Esophagus squamous epithelium (tissue), 5 donors: ENCODE measurements around the gene CDH13. TPM values are rescaled to one million over a fixed set of nuclear protein-coding genes. Genes with fewer than 3 reads are reported as not detected.

Experiments used
- DNase-seq: peaks from one replicate; lab custom pipeline; 2025; lab: John Stamatoyannopoulos, UW
- H3K27ac ChIP-seq, 4 donors: fragments of 200-600 bp; sonication (generic); one replicate each; pipeline ENCODE4 v1.5.1; 2016 to 2019; ENCODE audit warnings: mild to moderate bottlenecking in 1 of 4
- H3K27me3 ChIP-seq, 4 donors: fragments of 200-600 bp; sonication (generic); 1 replicate in 3 of 4; 2 replicates in 1 of 4; pipeline versions ENCODE4 v1.5.1 to v1.6.0; 2017 to 2021; ENCODE audit warnings: antibody characterized with exemption in 1 of 4
- H3K36me3 ChIP-seq, 3 donors: fragments of 200-600 bp; sonication (generic); one replicate each; pipeline ENCODE4 v1.5.1; 2016 to 2019
- H3K4me1 ChIP-seq, 3 donors: fragments of 200-600 bp; sonication (generic); one replicate each; pipeline ENCODE4 v1.5.1; 2017 to 2019
- H3K4me3 ChIP-seq, 4 donors: fragments of 200-600 bp; sonication (generic); 1 replicate in 3 of 4; 2 replicates in 1 of 4; pipeline ENCODE4 v1.5.1; 2016 to 2019; ENCODE audit warnings: mild to moderate bottlenecking in 2 of 4, moderate library complexity in 1 of 4
- H3K9me3 ChIP-seq, 3 donors: fragments of 200-600 bp; sonication (generic); one replicate each; pipeline ENCODE4 v1.5.1; 2016 to 2019
- POLR2A ChIP-seq, 4 donors: fragments of 450-650 bp; IDR thresholded peaks; one replicate each; pipeline ENCODE4 v1.6.1; 2017; ENCODE audit warnings: antibody characterized with exemption in 4 of 4, mild to moderate bottlenecking in 4 of 4, moderate library complexity in 3 of 4
- WGBS, 2 donors: methylation state at CpG; one replicate each; pipeline ENCODE4 v1.1.5; 2018; 5-methylcytosine and 5-hydroxymethylcytosine counted together
- intact Hi-C: fragments of 100-400 bp; cut with DNase I; formaldehyde crosslinking; loops from one replicate; pipeline ENCODE4 v1.15.0; 2022
- total RNA-seq, 4 donors: library from RNA; depleted of rRNA; stranded (reverse); fragments of >200 nt; gene quantifications; one replicate each; pipeline ENCODE4 v1.1.0, GENCODE V29; 2016
- TF ChIP-seq, protein P1 (sequence below), 6 experiments: fragments of 450-650 bp in 4 of 6; fragments of 200-600 bp in 2 of 6; sonication (generic) in 2 of 6; IDR thresholded peaks; one replicate each; pipeline ENCODE4 v1.5.1; 2016 to 2019; ENCODE audit warnings: antibody characterized with exemption in 6 of 6, mild to moderate bottlenecking in 4 of 6, moderate library complexity in 4 of 6
- donor health status: DM: yes; HTN: yes; CAD: no.

CDH13 gene
- total RNA-seq, 4 donors from 2014 or later, result 6.9 to 31.9 (median 21.1) TPM

DNA sequence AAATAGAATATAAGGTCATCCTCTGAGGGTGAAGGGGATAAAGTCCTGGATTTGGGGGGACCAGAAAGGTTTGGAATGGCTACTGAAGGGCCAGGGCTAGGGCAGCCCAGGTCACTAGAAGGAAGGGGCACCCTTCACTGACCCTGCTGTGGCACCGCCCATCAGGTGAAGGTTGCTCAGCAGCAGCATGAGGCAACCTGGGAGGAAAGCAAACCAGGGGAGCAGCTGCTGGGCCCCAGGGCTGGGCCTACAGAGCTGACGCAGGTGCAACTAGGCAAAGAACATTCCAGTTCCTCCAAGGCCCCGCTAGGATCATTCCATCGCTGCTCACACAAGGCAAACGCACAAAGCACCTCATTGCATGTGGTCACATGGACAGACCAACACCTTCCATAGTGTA is 1177.6 kb downstream of the CDH13 start:
- Histone ChIP-seq H3K36me3 (no peaks in the 10 kb centered on the region), H3K27me3 (no peaks in the 10 kb centered on the region), H3K27ac (peak overlapping the region; percentile 37 to 84 (median 76)), H3K9me3 (no peaks in the 10 kb centered on the region), H3K4me3 (no peak overlapping the region), H3K4me1 (peaks cover 16 to 52% (median 19%) of the 10 kb centered on the region in 3 donors)
- DNase-seq, result no peak
- TF ChIP-seq POLR2A (IDR thresholded peaks at IDR 0.05), result no peak
- TF ChIP-seq, protein P1, sequence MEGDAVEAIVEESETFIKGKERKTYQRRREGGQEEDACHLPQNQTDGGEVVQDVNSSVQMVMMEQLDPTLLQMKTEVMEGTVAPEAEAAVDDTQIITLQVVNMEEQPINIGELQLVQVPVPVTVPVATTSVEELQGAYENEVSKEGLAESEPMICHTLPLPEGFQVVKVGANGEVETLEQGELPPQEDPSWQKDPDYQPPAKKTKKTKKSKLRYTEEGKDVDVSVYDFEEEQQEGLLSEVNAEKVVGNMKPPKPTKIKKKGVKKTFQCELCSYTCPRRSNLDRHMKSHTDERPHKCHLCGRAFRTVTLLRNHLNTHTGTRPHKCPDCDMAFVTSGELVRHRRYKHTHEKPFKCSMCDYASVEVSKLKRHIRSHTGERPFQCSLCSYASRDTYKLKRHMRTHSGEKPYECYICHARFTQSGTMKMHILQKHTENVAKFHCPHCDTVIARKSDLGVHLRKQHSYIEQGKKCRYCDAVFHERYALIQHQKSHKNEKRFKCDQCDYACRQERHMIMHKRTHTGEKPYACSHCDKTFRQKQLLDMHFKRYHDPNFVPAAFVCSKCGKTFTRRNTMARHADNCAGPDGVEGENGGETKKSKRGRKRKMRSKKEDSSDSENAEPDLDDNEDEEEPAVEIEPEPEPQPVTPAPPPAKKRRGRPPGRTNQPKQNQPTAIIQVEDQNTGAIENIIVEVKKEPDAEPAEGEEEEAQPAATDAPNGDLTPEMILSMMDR (IDR thresholded peaks at IDR 0.05), result no peak
- intact Hi-C loops, result no loop called here
- WGBS, 2 donors, result 76 to 95% methylated on average over 2 to 5 of the region's 5 CpGs

DNA sequence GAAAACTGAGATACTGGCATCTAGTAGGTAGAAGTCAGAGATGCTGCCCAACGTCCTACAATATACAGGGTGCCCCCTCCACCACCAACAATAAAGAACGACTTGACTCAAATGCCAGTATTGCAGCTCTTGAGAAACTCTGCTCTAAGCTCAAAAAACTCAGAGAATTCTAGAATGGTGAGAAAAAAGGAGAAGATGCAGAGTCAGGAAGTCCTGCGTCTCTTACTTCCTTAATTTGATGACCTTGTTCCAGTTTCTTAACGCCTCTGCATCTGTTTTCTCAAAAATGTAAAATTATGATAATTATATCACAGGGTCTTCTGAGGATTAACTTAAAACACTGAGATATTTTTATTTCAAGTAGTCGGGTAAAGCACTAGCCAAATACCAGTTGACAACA is 1179.3 kb downstream of the CDH13 start:
- no peak for TF ChIP-seq POLR2A (IDR thresholded peaks at IDR 0.05)
- TF ChIP-seq, protein P1 (IDR thresholded peaks at IDR 0.05), result no peak
- peaks cover 25 to 68% (median 34%) of the 10 kb centered on the region in 3 donors for H3K4me1 ChIP-seq

DNA sequence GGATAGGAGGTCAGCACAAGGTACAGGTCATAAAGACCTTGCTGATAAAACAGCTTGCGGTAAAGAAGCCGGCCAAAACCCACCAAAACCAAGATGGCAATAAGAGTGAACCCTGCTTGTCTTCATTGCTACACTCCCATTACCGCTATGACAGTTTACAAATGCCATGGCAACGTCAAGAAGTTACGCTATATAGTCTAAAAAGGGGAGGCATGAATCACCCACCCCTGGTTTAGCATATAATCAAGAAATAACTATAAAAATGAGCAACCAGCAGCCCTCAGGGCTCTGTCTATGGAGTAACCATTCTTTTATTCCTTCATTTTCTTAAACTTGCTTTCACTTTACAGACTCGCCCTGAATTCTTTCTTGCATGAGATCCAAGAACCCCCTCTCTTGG is 1180.0 kb downstream of the CDH13 start:
- DNase-seq, result no peak
- Histone ChIP-seq H3K27ac (peak overlapping the region in 2 of 4 donors; percentile 89 to 90), H3K4me3 (no peak overlapping the region), H3K9me3 (no peaks in the 10 kb centered on the region), H3K4me1 (peaks cover 26 to 67% (median 35%) of the 10 kb centered on the region in 3 donors), H3K27me3 (no peaks in the 10 kb centered on the region), H3K36me3 (peaks cover 0 to 18% (median 0%) of the 10 kb centered on the region in 3 donors)
- TF ChIP-seq, protein P1 (IDR thresholded peaks at IDR 0.05), result no peak
- TF ChIP-seq POLR2A (IDR thresholded peaks at IDR 0.05), result no peak
- 82 to 87% methylated on average over 6 of the region's 6 CpGs for WGBS, 2 donors
- intact Hi-C loops, result no loop called here

More for the DNA sequence above, 1179.3 kb downstream of the CDH13 start:
- no peaks in the 10 kb centered on the region for H3K9me3 ChIP-seq
- intact Hi-C loops, result no loop called here
- no peaks in the 10 kb centered on the region for H3K27me3 ChIP-seq
- H3K27ac ChIP-seq, result no peak overlapping the region
- no peak overlapping the region for H3K4me3 ChIP-seq
- H3K36me3 ChIP-seq, result peaks cover 0 to 11% (median 0%) of the 10 kb centered on the region in 3 donors
- DNase-seq, result no peak
- 53 to 56% methylated on average over 5 of the region's 5 CpGs for WGBS, 2 donors

DNA sequence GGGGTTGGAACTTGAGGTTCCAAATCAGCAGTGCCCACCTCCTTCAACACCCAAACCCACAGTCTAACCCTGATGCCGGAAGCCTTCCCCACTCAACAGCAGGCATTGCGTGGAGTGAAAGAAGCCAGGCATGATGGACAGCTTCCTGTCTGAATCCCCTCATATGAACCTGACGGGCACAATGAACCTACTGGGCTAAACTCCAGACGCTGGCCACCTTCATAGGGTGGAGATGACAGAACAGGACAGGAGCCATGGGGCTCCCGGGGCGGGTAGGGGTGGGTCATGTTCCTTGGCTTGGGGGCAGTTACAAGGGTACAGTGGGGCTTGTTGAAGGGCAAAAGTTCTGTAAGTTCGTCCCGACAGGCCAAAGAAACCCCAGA is 1180.5 kb downstream of the CDH13 start:
- H3K27ac ChIP-seq, result peak overlapping the region; percentile 89 to 95 (median 92)
- WGBS, 2 donors, result 53 to 59% methylated on average over 3 to 4 of the region's 8 CpGs
- intact Hi-C loops, result no loop called here
- H3K36me3 ChIP-seq, result peaks cover 0 to 24% (median 0%) of the 10 kb centered on the region in 3 donors
- TF ChIP-seq POLR2A (IDR thresholded peaks at IDR 0.05), result no peak
- TF ChIP-seq, protein P1 (IDR thresholded peaks at IDR 0.05), result no peak
- H3K27me3 ChIP-seq, result no peaks in the 10 kb centered on the region
- H3K4me3 ChIP-seq, result peak overlapping the region; percentile 80 to 98 (median 94)
- peaks cover 26 to 61% (median 35%) of the 10 kb centered on the region in 3 donors for H3K4me1 ChIP-seq
- no peaks in the 10 kb centered on the region for H3K9me3 ChIP-seq
- no peak for DNase-seq

DNA sequence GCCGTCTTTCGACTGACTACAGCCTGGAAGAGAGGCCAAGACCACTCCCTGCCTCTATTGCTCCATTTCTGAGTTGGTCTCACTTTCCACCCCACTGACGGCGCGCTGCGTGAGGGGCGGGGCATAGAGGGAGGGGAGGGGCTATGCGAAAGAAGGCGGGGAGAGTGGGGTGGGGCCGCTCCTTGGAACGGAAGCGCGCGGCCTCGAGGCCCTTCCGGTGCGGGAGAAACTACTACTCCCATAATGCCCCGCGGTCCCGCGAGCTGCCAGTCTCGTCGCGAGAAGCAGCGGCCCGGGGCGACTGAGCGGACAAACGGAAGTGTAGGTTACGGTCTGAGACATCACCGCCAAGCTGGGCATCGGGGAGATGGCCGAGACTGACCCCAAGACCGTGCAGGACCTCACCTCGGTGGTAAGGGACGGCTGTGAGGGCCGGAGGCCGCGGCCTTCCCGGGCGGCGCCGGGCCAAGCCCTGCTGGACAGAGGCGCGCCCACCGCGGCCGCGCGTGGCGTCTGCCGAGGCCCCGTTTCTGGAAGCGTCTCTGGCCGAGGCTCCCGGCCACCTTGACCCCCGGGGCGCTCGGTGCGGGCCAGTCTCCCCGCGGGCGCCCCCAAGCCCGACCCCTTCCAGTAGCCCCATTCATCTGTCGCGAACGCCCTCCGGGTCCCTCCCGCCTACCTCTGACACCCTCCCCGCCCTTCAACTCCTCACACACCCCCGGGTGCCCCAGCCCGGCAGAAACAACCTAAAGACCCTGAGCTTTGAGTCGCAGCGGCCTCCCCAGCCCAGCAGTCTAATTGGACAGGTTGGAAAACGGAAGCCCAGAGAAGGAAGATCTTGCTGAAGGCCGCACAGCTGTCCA is 1181.2 kb downstream of the CDH13 start, which contains the start of gene HSBP1:
HSBP1 (plus strand) TSS at position 269 of the 863 bp plus-strand sequence; CDS start at position 368, 99 bp downstream.
- intact Hi-C loops, result no loop called here
- 2% methylated on average over 19 to 30 of the region's 76 CpGs for WGBS, 2 donors
- TF ChIP-seq, protein P1 (IDR thresholded peaks at IDR 0.05), result peak in 1 of 6 experiments; percentile 6
- TF ChIP-seq POLR2A (IDR thresholded peaks at IDR 0.05), result peak in 2 of 4 donors; percentile 52 to 72
- Histone ChIP-seq H3K4me1 (peaks cover 26 to 57% (median 30%) of the 10 kb centered on the region in 3 donors), H3K36me3 (peaks cover 0 to 30% (median 0%) of the 10 kb centered on the region in 3 donors), H3K4me3 (peak within 1 kb of the TSS; percentile 80 to 98 (median 94)), H3K27ac (peak within 1 kb of the TSS; percentile 89 to 95 (median 92)), H3K27me3 (no peaks in the 10 kb centered on the region), H3K9me3 (no peaks in the 10 kb centered on the region)
- DNase-seq, result peak; percentile 79
